Measurements from ENCODE around the gene SMG6.
"Not testable (repeated sequence)": the region's sequence is repeated elsewhere in the genome, so short reads cannot be mapped to it uniquely, and the experiment has no call there.

Gene SMG6

DNA sequence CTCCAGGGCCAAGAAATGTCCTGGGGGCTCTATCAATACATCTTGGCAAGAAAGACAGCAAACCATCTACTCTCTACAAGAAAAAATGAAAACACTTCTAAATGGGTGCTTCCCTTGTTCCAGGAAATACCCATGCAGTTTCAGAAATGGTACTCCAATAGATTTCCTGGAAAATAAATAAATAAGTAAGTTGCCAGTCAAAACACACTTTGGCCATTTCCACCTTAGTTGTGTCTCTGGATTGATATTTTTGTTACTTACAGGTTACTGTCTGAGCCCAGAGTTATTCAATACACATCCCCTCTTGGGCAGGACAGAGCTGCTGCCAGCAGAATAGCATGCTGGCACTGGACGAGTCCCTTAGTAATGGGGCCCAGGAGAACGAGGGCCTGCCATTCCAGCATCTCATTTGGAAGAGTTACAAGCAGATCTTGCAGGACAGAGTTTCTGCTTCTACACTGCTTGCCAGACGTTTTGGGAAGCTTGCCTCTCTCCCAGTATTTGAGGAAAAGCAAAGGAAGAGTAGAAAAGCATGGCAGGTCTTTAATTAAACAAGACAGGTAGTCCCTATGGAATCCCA lies 100.5 kb downstream of the SMG6 start:
- no peak for DNase-seq (ENCODE audit: low spot score)

DNA sequence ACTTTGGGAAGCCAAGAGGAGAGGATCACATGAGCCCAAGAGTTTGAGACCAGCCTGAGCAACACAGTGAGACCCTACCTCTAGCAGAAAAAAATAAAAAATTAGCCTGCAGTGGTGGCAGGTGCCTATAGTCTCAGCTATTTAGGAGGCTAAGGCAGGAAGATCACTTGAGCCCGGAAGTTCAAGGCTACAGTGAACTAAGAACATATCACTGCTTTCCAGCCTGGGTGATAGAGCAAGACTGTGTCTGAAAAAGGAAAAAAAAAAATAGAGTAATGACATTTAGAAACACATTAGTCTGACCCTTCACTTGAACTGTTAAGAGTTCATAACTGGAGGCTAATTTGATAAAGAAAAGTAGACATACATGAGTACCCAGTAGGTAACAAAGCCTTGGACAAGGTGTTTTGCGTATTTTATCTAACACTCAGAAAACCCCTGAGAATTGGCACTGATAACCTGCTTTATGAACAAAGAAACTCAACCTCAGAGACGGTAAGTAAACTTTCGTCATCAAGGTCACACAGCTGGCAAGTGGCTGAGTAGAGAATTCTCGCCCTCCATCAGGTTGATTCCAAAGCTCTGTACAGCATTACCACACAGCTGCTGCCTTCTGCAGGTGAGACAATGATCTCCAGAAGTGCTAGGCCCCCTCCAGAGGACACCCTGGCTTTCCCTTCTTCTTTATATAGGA lies 101.1 kb downstream of the SMG6 start:
- no peak for DNase-seq (ENCODE audit: low spot score)

DNA sequence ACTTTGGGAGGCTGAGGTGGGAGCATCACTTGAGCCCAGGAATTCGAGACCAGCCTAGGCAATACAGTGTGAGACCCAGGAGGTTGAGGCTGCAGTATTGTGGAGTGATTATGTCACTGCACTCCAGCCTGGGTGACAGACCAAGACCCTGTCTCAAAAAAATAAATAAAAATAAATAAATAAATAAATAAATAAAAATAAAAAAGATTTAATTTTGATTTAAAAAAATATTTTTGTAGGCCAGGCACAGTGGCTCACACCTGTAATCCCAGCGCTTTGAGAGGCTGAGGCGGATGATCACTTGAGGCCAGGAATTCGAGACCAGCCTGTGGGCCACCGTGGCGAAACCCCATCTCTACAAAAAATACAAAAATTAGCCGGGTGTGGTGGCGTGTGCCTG lies 104.2 kb downstream of the SMG6 start:
- DNase-seq (ENCODE audit: low spot score): not testable (repeated sequence)

DNA sequence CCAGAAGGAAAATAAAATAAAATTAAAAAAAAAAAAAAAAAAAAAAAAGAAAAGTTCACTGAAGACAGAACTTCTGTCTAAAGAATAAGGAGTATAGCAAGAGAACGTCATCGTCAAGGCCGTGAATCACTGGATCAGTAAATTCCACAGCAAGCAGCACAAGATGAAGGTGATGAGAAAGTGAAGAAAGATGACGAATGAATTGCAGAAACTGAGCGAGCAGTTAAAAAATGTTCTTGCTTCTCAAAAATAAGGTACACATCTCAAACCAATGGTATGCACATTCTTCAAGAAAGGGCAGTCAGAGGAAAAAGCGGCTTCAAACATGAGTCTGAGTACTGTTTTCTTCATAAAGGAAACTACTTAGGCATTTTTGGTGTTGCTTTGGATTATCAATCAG lies 104.7 kb downstream of the SMG6 start:
- peak; percentile 35 for DNase-seq (ENCODE audit: low spot score)

DNA sequence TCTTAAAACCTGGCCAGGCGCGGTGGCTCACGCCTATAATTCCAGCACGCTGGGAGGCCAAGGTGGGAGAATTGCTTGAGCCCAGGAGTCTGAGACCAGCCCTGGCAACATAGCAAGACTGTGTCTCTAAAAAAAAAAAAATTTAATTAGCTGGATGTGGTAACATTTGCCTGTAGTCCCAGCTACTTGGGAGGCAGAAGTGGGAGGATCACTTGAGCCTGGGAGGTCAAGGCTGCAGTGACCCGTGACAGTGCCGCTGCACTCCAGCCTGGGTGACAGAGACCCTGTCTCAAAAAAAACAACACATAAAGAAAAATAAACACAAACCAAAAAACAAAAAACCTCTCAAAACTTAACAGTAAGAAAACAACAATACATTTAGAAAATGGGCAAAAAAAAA lies 106.3 kb downstream of the SMG6 start:
- DNase-seq (ENCODE audit: low spot score): no peak

DNA sequence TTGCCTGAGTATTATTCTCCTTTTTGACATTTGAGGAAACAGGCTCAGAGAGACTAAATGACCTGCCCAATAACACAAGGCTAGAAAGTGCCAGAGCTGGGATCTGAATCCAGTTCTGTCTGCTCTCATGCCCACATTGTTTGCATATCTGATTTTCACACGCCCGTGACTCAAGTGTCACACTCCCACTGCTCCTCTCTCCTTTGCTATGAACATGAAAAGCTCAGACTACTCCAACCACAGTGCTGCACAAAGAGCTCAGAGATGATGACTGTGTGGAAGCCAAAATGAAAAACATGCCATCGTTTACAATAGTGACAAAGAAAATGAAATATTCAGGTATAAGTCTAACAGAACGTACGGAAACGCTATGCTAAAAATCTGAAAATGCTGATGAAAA lies 107.9 kb downstream of the SMG6 start:
- no peak for DNase-seq (ENCODE audit: low spot score)

DNA sequence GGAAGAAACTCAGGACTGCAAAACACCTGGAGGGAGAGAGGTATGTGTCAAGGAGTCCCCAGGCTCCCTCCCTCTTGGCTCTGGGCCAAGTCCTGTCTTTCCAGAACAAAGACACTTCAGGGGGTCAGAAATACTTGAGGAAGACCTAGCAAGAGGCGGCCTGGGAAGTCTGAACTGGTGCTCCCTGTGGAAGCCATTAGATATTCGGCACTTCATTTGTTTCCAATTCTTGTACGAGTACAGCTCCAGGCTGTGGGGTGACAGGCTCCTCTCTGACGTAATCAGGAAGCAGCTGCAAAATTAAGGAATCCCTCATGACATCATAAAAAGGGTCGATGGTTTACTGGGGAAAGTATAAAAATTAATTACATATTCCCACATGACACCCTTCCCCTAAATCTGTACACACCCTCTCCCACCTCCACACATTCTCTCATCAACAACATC lies 108.7 kb downstream of the SMG6 start:
- no peak for DNase-seq (ENCODE audit: low spot score)

DNA sequence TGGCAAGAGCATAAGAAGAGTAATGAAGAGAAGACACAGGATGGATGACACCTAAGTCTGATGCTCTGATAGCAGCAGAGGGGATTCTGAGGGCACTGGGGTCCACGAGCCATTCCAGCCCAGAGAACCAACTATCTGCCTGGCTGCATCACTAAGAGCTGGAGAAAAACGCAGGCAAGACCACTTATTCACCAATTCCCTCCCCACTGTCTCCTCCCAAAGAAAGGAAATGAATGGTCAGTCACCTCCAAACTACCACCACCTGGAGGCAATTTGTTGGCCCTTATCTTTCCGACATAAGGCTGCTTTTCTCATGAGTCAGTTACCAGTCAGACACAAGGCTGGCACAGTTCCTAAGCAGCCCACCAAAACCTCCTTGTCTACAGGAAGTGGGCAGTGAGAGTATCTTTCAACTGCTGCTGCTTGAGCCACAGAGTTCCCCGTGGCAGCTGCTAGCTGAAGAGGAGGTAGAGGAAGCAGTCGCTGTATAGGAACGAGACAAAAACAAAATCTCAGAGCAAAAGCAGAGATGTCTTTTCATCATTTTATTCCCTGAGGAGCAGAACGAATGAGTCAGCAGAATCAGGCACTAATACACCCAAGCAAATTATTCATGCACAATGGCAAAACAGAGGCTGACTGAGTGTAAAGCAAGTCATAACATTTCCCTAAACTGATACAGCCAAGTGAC lies 111.1 kb downstream of the SMG6 start:
- peak; percentile 79 for DNase-seq (ENCODE audit: low spot score)

DNA sequence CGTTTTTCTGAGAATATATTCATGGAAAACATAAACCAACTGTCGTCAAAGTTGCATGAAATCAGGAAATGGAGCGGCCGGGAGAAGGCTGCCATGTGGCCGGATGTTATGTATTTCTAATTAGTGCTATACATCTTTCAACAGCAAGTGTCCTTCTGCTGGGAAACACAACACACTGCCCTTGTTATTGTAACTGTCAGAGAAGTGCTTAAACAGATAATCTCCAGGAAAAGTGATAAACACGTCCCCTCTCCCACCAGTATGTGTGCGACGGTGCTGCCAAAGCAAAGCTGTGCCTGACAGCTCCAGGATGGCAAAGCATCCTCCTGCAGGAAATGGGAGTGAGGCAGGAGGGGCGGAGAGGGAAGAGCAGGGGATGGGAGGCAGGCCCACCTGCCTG lies 111.8 kb downstream of the SMG6 start:
- no peak for DNase-seq (ENCODE audit: low spot score)

DNA sequence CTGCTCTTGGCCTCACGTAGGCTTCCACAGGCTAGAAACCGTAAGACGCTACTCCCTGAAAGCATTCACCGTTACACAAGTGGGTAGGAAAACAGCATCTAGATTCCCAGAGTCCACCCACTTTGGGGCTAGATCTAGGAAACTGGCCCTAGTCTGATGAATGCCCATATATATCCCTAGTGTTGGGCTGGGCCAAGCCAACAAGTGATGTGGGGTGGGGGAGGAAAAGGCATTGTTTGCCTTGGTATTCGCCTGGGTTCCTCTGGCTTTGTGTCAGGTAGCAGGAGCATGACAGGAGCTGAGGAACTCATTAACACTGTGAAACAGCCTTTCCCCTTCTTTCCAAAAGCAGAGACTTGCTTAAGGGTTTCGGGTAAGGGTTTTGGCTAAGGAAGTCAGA lies 112.4 kb downstream of the SMG6 start:
- no peak for DNase-seq (ENCODE audit: low spot score)

DNA sequence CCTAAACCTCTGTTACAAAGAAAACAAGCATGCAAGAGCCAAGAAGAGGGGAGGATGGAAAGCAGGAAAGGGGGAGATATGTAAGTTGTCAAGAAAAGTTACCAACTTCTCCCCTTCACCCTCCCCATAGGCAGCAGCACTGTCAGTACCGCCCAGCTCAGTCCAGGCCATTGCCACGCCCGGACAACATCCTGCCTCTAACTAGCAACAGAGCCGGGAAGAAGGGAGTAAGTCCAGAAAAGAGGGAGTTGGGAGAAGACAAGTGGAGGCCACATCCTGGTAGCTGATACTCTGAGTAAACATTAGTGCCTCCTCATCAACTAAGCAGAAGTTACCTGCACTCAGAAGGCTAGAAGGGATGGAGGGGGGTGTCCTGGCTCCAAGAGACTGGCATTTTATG lies 113.6 kb downstream of the SMG6 start:
- peak; percentile 63 for DNase-seq (ENCODE audit: low spot score)

DNA sequence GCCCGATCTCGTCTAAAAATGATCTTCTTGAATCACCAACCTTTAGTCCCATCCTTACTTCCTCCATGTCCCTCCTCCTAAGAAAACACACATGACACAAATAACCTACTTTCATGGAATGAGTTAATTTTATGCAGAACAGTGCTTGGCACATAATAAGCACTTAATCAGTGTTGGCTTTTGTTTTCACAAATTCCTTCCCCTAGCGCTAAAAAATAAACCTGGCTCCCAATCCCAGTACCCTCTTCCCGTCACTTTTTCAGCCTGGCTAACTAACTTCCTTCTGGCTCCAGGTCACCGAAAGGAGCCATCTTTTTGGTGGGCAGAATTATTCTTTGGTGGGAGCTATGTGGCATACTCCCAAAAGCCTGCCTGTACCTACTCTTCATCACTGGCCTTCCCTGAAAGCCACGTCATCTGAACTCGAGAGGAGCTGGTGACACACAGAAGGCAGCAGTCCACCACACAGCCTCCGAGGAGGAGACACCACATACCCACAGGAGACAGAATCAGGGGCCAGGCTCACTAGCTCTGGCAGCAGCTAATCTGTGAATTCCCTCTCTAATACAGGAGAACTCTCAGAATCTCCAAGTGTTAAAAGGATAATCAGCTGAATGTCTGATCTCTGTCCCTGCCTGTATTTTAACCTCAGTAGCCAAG lies 114.5 kb downstream of the SMG6 start:
- DNase-seq (ENCODE audit: low spot score): no peak

DNA sequence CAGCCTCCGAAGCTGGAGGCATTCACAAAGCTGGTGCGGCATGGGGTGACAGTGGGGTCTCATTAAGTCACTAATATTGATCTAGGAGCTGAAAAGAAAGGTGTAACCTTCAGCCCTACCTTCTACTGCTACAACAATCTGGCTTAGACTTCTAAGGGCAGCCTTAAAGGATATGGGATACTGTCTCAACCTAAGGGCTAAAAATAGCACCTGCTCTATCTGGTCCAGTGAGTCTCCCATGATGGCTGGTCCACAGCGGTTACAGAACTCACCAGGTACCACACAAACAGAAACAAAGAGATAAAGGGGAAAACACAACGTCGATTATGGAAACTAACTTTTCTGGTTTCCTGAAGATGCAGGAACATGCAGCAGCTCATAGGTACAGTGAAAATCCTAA lies 115.8 kb downstream of the SMG6 start:
- no peak for DNase-seq (ENCODE audit: low spot score)

DNA sequence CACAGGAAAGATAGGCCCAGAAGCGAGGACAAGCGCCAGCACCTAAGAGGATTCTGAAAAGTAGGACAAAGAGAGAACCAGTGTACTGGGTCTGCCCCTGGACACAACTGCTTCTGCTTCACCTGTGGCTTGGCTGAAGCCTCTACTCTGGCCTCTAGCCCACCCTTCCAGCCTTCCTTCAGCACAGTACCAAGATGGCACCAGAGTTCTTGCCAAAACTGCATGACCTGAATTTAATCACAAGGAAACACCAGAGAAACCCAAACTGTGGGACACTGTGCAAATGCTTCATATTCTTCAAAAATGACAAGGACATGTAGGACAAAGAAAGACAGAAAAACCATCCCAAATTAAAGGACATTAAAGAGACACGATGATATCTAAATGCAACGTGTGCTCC lies 116.6 kb downstream of the SMG6 start:
- DNase-seq (ENCODE audit: low spot score): no peak

DNA sequence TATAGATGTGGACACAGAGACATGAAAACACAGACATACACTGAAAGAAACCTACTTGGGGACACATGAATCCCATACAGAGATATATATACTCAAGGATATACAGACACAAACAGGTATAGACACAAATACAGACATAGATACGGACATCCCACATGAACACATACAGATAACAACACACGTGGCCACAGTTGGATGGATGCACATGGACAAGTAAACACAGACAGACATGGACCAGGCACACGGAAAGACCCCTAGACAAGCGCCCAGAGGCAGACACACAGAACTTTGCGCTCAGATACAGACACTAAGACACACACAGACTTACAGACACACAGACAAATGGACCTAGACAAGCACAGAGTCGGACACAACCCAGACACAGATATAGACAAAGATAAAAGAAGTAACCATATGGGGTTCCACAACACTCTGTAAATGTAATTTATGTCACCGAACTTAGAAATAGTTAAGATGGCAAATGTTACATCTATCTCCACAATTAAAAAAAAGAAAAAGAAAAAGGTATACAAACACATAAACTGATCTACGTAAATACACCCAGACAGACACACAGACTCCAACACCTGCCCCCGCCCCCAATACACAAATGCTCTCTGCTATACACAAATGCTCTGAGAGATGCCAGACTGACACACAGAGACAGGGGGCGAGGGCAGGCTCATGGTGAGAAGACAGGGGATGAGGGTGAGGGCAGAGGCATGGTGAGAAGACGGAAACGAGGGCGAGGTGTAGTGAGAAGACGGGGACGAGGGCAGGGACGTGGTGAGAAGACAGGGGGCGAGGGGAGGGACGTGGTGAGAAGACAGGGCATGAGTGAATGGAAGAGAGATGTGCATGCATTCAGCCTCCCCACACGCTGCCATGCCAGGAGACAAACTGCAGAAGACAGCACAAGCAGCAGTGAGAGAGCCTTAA lies 118.3 kb downstream of the SMG6 start:
- no peak for DNase-seq (ENCODE audit: low spot score)

DNA sequence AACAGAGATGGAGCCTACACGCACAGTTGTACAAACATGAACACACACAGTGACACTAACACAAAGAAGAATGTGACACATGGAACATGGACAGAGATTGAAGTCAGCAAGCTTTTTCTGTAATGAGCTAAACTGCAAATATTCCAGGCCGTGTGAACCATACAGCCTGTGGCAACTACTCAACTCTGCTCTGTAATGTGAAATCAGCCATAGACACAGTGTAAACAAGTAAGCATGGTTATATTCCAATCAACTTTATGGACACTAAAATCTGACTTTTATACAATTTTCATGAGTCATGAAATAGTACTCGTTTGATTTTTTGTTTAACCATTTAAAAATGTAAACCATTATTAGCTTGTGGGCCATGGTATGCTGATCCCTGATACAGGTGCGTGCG lies 120.2 kb downstream of the SMG6 start:
- no peak for DNase-seq (ENCODE audit: low spot score)

DNA sequence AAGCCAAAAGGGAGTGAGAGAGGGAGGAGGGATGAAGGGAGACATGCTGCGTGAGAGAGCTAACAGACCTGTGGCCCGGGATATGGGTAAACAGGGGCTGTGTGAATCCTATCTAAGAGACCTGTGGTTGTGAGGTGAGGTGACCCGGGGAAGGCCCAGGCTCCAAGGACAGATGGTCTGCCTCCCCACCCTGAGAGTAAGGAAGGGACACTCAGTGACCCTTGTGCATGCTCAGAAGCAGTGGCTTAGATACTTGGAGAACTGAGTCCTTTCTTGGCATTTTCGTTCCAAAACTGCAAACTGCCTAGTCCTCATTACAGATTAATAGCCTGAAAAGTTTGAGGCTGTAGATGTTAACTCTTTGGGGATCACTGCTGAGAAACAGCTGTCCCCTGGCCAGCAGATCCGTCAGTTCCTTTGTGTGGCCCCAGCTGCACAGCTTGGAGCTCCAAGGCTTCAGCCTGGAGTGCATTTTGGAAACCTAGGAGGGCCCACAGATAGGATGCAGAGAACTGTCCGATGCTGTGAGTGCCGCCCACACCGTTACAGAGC lies 121.6 kb downstream of the SMG6 start:
- no peak for DNase-seq (ENCODE audit: low spot score)

DNA sequence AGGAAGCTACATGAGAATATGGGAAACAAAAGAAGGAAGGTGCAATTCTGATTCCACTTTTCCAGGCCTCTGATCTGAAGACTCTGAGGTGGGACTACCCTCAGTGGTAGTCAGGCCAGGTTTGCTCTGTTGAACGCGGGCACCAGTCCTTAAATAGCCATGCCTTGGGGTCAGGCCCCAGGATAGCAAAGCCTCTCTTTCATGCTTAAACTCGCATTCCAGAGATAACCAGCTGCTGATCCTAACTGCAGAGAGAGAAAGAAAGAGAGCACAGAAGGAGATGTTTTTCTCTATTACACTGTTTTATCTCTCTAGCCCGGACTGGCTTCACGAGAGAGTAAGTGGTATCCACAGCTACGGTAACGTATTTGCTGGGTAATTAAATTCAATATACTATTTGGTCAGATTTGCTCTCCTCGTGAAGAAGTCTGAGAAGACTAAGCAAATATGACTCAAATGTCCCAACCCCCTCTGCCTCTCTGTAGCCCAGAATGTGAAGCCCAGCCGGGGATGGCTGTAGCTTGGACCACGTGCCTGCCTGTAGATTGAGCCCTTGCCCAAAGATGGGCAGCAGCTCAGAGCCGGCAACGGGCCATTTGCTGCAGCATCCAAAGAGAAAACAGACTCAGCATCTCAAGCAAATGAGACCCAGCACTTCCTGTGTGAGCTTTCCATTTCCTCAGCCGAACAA lies 122.2 kb downstream of the SMG6 start:
- DNase-seq (ENCODE audit: low spot score): peak; percentile 83

DNA sequence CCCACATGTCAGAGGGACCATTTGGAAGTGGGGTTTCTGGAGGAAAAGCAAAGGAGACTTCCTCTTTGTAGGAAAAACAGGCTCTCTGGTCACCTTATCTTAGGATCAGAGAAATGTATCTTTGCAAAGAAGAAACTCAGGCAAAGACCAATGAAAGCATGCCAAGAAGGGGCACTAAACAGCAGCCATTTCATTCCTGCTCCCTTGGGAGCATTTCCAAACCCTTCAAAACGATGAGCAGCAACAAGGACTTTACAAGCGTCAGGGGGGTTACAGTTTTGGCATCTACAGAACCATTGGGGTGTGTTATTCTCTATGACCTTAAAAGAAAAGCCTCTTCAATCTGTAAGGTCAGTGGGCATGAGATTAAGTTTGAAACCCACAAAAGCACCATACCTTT lies 122.8 kb downstream of the SMG6 start:
- no peak for DNase-seq (ENCODE audit: low spot score)

DNA sequence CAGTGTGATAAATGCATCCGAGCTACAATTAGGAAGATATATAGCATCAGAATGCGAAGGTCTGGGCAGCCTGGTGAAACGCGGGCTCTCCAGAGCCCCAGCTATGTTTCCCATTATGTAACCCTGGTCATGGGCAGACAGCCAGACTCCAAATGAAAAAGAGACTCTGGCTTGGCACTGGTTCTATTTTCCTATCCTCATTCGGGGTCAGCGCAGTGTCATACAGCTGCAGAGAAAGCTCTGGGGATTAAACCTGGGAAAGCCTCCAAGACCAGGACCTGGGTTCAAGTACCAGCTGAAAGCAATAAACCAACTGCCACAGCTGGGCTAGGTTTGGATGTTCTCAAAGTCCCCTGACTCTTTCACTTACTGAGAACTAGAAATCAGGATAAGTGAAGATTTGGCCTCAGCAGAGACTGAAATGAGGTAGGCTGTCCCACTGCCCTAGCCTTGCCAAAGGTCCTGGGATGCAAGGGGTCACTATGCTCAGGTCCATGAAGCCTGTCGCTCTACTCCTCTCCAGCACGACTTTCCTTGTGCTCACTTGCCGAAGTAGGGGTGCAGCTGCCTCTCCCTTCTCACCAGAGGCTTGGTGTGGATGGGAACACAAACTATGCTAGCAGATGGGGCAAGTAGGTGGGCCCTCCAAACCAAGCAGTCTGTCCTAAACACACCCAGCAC lies 123.8 kb downstream of the SMG6 start:
- peak; percentile 81 for DNase-seq (ENCODE audit: low spot score)
